ENCODE results near the gene LBP.
"Not testable (repeated sequence)": the region's sequence is repeated elsewhere in the genome, so short reads cannot be mapped to it uniquely, and the experiment has no call there.

Gene LBP

DNA sequence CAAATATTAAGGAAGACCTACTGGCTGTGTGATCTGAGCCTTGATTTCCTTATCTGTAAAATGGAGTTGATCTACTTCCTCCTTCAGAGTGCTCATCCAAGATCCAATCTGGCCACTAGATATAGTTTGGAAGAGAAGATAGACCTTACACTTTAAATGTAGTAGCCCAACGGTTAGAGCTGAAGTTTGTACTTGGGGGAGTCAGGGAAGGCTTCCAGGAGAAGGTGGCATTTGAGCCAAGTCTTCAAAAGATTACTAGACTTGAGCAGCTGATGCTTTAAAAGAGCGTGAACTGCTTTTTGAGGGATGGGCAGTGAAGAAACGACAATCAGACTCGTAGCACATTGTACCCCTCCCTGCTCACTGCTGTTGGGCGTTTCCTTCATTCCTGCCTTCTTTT lies 3.6 kb downstream of the LBP start:
- no peak for DNase-seq (ENCODE audit: low read depth in 2 of 2)

DNA sequence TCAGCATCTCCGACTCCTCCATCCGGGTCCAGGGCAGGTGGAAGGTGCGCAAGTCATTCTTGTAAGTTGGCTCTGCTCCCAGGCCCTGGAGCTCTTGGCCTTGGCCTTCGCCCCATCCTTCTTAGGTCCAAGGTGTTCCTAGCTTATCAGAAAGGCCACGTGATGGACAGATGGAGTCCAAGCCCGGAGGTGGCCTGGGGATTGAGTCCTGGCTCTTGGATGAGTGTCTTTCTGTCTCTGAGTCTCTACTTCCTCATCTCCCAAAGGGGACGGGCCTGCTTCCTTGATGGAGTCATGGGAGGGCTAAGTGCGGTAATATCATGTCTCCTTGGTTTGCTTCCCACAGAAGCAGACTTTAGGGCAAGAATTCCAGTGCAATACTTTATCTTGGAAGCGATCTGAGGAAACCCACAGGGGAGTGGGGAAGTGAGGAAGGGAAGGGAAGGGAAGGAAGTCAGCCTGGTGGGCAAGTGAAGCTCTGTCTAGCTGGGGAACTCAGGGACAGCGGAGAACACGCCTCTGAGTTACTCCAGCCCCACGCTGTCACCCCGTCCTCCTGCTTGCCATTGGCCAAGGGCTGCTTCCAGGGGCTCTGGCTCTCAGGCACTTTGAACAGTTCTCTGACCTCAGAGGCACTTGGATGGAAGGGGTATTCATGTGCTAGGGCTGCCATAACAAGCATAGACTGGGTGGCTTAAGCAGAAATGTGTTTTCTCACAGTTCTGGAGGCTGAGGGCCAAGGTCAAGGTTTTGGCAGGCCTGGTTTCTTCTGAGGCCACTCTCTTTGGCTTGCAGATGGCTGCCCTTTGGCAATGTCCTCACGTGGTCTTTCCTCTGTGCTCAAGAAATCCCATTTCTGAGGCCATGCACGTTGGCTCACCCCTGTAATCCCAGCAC lies 4.8 kb downstream of the LBP start:
- no peak for DNase-seq (ENCODE audit: low read depth in 2 of 2)

DNA sequence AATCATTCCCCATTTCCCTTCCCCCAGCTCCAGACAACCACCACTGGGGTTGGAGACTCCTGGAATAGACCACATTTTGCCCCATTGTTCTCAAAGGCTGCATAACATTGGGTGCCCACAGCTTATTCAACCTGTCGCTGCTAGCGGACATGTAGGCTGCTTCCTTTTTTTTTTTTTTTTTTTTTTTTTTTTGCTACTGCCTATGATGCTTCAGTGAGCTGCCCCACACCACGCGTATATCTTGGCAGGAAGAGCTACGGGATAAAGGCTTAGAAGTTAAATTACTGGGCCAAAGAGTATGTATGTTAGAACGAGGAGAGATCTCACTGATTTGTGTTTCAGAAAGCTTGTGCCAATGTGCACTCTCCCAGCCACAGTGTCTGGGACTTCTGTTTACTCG lies 7.0 kb downstream of the LBP start:
- no peak for DNase-seq (ENCODE audit: low read depth in 2 of 2)

DNA sequence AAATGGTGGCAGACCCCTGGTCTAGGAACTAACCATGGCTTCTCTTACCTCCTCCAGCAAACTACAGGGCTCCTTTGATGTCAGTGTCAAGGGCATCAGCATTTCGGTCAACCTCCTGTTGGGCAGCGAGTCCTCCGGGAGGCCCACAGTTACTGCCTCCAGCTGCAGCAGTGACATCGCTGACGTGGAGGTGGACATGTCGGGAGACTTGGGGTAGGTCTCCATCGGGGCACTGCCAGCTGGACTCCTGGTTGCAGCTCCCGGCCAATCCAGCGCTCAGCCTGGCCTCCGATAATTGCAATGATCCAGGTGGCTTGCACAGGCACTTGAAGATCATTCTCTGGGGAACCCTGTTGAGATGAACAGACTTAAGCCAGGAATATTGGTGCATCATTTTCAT lies 7.9 kb downstream of the LBP start:
- no peak for DNase-seq (ENCODE audit: low read depth in 2 of 2)

DNA sequence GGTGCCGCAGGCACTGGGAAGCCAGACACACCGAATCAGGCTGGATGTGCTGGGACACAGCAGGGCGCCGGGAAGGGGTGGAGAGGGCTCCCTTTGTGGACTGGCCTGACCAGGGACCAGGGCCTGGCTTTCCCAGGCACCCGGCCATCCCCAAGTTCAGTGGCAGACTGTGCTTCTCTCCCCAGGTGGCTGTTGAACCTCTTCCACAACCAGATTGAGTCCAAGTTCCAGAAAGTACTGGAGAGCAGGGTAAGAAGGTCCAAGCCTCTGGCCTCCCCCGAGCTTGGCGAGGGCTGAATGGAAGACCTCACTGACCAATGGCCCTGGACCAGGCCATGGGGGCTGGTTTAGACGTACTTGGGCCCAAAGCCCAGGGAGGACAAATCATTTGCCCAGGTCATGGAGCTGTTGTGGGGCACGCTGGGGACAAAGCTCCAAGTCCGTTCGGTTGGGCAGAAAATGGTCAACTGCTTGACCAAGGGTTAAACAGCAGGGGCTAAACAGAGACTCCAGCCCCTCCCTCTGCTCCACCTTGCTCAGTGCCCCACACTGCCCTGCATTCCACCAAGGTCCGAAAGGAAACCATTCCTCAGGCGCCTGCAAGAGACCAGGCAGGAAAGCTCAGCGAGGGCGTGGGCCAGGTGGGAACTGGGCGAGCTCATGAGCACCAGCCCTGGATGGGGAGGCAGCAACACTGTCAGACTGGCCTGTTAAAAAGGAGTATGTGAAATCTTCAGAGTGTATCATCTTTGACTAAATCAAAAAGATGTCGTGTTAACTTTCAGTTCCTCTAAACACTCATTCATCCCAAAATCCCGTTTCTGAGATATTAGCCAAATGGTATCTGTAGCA lies 9.1 kb downstream of the LBP start:
- DNase-seq (ENCODE audit: low read depth in 2 of 2) = no peak

DNA sequence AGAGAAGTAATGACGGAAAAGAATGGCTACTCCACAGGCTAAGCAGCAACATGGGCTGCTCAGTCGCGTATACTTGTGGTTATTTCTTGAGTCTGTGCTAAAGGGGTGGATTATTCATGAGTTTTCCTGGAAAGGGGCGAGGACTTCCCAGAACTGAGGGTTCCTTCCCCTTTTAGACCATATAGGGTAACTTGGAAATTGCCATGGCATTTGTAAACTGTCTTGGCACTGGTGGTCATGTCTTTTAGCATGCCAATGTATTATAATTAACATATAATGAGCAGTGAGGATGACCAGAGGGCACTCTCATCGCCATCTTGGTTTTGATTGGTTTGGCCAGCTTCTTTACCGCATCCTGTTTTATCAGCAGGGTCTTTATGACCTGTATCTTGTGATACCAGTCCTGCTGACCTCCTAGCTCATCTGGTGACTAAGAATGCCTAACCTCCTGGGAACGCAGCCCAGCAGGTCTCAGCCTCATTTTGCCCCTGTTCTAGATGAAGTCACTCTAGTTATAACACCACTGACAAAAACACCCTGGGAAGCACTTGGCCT lies 11.4 kb downstream of the LBP start:
- DNase-seq (ENCODE audit: low read depth in 2 of 2) = no peak

DNA sequence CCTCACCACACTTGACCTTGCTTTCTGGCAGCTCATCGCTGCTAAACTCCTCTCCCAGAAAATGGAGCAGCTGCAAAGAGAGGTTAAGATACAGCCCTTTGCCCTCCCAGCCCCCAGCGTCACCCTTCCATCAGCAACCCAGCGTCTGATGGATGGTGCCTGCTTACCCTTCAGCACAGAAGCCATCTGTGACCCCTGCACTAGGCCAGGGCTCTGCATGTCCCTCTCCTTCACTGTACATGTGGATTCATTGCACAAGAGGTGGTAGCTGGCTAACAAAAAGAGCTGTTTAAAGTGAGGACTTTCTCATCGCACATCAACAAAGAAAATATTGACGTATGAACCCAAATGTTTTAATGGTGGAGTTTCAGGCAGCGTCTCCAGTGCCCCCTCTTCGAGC lies 12.3 kb downstream of the LBP start:
- no peak for DNase-seq (ENCODE audit: low read depth in 2 of 2)

DNA sequence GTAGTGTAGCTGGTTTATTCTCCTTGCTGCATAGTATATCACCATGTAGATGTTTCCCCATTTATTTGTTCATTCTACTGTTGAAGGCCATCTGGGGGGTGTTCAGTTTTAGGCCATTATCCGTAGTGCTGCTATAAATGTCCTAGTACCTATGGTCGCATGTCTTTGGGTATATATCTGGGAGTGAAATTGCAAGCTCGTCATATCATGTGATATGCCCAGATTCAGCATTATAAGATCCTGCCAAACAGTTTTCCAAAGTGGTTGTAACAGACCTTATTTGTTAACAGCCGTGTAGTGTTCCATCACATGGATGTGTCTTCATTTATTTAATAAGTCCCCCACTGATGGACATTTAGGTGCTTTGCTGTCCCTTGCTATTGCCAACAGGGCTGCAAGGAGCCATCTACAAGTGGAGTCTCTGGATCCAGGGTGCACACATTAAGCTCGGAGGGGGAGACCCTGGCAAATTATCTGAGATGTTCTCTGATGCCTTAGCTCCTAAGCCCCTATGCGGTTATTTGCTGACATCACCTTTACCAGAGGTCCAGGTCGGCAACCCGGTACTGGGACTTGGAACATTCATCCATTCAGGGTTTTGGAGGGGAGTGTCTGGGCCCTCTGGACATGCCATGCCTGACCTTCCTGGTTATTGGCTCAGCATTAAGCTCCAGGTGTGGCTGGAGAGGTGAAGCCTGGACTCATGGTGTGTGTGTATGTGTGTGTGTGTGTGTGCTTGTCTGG lies 16.9 kb downstream of the LBP start:
- no peak for DNase-seq (ENCODE audit: low read depth in 2 of 2)

DNA sequence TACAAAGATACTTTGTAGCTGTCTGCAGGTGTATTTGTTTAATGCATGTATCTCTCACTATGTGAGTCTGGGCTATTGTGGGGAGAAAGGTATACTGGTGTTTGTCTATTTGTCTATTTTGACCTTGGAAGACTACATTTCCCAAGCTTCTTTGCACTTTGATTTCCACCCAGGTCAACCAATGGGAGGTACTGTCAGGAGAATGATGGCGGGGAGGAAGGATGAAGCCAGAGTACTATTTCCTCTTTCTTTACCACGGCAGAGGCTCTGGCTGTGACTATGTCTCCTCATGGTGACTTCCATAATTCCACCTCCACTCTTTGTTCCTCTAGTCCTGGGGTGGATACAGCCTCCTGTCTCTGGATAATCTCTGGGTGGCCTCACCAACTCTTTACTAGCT lies 23.1 kb downstream of the LBP start:
- DNase-seq (ENCODE audit: low read depth in 2 of 2) = no peak

DNA sequence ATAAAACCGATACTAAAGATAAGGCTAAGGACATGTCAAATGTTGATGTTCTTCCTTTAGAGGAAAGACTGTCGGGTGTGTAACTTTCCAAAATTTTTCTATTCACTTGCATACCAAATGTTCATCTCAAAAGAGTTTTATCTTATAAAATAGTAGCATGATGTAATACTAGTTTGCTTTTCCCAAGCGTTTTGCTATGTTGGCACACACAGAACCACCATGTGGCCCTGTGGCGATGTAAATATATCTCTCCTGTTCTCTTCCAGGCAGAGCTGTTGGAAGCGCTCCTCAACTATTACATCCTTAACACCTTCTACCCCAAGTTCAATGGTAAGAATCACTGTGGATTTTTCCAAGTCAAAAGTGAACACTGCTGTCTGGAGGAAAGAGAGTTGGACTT lies 26.5 kb downstream of the LBP start:
- DNase-seq (ENCODE audit: low read depth in 2 of 2) = no peak

DNA sequence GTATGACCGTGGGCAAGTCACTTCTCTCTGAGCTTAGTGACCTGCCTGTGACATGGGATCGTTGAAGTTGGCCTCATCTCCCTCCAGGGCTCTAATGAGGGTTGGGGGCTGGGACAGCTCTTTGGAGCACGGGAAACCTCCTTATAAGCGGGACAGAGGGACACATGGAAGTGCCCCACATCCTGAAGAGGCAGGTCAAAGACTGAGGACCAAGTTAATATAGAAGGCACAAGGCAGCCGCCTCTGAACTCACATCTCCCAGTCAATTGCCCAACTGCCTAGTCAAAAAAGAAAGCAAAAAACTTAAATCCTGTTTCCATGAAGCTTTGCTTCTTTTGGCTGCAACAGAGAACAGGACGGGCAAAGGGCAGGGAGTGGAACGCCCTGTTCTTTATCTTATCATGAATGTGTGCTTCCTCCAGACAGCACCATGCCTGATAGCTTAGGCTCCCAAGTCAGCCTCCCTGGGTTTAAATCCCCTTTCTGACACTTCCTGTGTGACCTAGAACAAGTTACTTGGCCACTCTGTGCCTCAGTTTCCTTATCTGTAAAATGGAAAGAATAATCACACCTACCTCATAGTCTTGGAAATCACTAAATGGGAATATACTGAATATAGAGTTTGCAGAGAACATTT lies 27.1 kb downstream of the LBP start:
- no peak for DNase-seq (ENCODE audit: low read depth in 2 of 2)

DNA sequence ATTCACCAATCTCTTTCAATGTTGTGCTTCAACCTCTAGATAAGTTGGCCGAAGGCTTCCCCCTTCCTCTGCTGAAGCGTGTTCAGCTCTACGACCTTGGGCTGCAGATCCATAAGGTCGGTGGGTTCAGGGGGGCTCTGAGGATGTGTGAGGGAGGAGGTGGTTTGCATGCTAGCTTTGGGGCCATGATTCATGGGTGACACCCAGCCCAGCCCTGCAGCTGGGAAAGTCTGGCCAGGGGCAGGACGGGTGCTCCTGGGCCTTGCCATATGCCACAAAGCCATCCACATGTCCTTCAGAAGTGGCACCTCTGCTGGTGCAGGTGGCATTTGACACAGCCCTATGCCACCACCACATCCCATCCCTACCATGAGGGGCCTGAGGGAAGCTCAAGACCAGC lies 27.6 kb downstream of the LBP start:
- DNase-seq (ENCODE audit: low read depth in 2 of 2) = no peak

DNA sequence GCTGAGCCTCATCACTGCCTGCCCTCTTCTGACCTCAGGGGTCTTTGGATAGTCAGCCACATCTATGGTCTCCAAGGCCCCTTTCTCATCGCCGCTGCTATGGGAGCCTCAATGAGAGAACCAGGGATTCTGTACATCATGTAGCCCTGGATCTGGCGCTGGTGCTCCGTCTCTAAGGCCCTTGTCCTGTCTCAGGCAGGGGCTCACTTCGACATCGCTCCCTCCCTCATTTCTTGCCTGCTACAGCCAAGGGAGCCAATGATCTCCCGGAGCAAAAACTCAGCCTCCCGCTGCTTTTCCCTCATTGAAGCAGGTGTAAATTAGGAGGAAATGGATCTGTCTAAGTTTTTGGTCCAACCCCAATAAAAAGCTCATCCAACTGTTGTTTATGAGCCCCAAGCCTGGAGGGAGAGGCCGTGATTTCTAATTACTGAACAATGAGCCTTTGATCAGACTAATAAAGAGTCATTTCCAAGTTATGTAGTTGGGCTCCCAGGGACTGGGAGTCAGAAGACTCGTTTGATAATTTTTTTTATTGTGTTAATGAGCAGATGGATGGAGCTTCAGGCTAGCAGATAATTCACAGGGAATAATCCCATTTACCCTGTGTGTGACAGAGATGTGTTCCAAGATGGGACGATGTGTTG lies 30.9 kb downstream of the LBP start:
- DNase-seq (ENCODE audit: low read depth in 2 of 2) = no peak

DNA sequence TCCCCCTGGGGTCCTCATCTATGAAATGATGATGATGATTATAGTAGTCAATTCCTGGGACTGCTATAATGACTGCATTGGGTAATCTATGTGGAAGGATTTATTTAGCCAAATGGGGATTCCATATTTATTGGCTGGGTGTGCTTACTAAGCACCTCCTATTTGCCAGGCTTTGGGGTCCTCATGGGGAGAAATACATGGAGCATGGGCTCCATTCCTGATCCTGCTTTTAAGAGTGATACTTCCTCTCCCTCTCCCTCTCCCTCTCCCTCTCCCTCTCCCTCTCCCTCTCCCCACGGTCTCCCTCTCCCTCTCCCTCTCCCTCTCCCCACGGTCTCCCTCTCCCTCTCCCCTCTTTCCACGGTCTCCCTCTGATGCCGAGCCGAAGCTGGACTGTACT lies 31.6 kb downstream of the LBP start:
- DNase-seq (ENCODE audit: low read depth in 2 of 2) = not testable (repeated sequence)

DNA sequence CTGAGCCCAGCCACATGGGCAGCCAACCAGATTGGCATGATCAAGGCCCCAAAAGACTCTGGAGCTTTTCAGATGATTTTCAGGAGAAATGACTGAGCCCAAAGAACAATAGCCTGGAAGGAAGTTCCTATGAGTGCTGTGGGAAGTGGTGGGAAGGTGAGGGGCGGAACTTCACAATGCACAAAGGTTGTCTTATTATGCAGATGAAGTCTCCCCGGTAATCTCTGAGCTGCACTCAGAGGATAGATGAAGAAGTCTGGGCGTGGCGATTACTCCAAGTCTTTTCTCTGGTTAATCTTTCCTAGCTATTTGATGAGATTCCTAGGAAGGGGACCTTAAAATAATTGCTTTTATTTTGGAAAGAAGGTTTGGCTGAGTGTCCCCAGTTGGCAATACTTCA lies 36.9 kb downstream of the LBP start:
- DNase-seq (ENCODE audit: low read depth in 2 of 2) = no peak

DNA sequence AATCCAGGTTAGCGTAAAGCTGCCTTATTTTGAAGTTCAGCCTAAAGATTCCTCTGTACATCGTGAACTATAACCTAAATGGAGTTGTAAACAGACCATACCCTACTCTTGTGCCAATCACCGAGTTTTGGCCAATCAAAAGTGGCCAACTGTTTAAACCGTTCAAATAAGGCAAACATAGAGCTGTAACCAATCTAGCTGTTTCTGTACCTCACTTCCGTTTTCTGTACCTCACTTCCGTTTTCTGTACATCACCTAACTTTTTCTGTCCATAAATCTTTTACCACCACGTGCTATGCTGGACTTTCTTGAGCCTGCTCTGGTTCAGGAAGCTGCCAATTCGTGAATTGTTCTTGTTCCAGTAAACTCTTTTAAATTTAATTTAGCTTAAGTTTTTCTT lies 39.7 kb downstream of the LBP start:
- no peak for DNase-seq (ENCODE audit: low read depth in 2 of 2)

DNA sequence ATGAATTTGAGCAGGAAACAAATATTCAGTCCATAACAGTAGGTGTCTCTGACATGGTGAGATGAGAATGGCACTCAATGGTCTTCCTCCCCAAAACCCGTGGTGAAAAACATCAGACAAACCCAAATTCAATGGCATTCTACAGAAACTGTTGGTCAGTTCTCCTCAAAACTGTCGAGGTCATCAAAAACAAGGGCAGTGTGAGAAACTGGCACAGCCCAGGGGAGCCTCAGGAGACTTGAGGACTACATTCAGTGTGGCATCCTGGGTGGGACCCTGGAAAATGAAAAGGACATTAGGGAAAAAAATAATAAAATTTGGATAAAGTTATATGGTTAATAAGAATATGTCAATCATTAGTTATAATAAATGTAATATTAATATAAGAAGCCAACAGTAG lies 40.6 kb downstream of the LBP start:
- no peak for DNase-seq (ENCODE audit: low read depth in 2 of 2)

DNA sequence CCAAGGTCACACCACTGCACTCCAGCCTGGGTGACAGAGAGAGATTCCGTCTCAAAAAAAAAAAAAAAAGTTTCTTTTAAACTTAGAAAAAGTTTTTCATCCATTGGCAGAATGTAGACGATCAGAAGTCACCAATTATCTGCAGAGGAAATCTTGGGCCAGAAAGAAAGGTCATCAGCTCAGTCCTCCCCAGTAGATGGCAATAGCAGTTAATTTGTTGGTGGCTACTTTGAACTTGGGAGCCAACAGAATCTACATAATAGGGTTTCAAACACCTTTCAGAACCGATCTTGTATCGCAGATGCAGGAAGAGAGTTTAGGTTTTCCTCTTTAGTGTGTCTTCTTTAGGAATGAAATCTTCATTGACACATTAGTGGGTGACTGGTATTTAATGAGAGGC lies 41.7 kb downstream of the LBP start:
- no peak for DNase-seq (ENCODE audit: low read depth in 2 of 2)

DNA sequence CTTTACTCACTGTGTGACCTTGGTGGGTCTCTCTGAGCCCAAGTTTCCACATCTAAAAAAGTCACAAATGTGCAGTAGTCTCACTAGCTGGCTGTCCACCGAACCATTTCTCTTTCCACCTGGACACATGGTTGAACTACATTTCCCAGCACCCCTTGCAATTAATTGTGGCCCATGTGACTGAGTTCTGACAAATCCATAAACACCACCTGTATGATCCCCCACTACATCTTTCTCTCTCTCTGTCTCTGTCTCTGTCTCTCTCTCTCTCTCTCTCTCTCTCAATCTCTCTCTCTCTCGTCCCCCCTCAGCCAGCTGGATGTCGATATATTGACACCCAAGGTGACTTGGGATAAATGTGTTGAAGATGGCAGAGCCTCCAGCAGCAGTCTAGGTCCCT lies 46.1 kb downstream of the LBP start:
- no peak for DNase-seq (ENCODE audit: low read depth in 2 of 2)

DNA sequence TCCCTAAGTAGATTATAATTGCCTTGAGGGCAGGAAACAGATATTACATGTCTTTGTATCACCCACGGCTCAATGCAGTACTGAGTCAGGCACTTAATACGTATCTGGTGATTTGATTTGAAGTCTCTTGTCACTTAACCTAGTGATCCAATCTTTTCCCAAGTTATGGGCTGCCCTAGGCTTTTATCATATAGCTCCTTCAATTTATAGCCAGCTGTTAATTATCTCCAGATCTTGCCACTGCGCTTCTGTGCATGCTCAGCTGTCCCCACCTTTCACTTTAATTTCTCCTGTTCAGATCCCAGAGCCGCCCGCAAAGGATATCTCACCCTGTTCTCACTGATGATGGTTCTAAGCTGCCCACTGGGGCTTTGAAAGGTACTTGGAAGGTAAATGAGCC lies 47.0 kb downstream of the LBP start:
- no peak for DNase-seq (ENCODE audit: low read depth in 2 of 2)

DNA sequence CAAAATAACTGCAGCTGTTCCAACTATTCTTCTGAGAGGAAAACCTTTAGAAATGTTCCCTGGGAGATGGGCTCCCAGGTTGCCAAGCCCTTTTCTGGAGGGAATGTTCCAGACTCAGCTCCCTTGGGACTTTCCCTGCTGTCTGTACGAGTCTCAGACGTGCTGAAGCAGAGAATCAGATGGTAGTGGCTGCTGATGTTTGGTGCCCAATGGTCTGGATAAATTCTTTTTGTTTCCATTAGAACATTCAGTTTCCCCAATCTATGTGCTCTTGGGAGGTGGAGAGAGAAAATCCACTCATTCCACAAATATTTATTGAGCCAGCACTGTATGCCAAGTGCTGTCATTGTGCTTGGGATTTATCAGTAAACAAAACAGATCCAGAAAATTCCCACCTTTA lies 48.9 kb downstream of the LBP start:
- no peak for DNase-seq (ENCODE audit: low read depth in 2 of 2)

Data from stimulated activated CD4-positive, alpha-beta T cell treated with anti-CD3 and anti-CD28 coated beads, Interleukin-12 subunit alpha, Interleukin-12 subunit beta, amount 100 ng/mL, for 24 hours (primary cell).